HFF-Myc (cell line): ENCODE measurements around the gene CHERP.

Experiments
- DNase-seq: peaks from one replicate; pipeline ENCODE4 v3.0.0-alpha.2; 2011; ENCODE audit warnings: low read depth; ENCODE audit errors: extremely low read depth
- H3K4me3 ChIP-seq: replicated peaks from 2 replicates; pipeline ENCODE4 v1.5.1; 2011; ENCODE audit warnings: low read depth, mild to moderate bottlenecking, control low read depth, low read length
- TF ChIP-seq, protein P1 (sequence below): IDR thresholded peaks from 2 replicates; pipeline ENCODE4 v1.5.1; 2012; ENCODE audit warnings: mild to moderate bottlenecking, low read depth, low read length, control low read depth; ENCODE audit errors: missing control alignments

Gene CHERP

DNA sequence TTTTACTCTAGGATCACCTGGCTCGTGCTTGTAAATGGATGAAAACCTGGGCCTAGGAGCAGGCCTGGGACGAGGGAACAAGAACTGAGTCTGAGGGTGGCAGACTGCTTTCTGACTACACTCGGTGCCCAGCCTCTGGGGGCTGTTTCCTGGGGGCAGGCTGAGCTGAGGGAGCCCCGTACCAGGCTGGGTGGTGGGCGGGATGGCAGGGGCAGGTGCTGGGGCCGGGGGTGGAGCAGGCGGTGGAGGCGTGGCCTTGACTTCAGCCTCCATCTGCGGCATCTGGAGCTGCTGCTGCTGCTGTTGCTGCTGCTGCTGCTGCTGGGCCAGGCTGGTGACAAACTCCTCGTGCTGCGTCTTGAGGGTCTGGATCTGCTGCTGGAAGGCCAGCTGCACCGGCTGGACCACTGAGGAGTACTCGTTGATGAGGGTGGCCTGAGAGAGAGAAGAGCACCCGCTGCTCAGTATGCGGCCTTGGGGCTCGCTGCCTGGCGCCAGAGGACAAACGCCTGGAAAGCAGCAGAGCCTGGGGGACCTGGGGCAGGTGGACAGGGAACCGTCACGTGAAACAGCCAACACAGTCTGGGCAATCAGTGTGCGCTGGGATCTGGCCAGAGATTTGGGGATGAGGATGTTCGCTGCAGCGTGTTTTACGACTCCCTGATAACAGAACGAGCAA lies 12.6 kb downstream of the CHERP start:
- DNase-seq = no peak
- TF ChIP-seq, protein P1, sequence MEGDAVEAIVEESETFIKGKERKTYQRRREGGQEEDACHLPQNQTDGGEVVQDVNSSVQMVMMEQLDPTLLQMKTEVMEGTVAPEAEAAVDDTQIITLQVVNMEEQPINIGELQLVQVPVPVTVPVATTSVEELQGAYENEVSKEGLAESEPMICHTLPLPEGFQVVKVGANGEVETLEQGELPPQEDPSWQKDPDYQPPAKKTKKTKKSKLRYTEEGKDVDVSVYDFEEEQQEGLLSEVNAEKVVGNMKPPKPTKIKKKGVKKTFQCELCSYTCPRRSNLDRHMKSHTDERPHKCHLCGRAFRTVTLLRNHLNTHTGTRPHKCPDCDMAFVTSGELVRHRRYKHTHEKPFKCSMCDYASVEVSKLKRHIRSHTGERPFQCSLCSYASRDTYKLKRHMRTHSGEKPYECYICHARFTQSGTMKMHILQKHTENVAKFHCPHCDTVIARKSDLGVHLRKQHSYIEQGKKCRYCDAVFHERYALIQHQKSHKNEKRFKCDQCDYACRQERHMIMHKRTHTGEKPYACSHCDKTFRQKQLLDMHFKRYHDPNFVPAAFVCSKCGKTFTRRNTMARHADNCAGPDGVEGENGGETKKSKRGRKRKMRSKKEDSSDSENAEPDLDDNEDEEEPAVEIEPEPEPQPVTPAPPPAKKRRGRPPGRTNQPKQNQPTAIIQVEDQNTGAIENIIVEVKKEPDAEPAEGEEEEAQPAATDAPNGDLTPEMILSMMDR = no peak
- H3K4me3 ChIP-seq = no peak overlapping the region

DNA sequence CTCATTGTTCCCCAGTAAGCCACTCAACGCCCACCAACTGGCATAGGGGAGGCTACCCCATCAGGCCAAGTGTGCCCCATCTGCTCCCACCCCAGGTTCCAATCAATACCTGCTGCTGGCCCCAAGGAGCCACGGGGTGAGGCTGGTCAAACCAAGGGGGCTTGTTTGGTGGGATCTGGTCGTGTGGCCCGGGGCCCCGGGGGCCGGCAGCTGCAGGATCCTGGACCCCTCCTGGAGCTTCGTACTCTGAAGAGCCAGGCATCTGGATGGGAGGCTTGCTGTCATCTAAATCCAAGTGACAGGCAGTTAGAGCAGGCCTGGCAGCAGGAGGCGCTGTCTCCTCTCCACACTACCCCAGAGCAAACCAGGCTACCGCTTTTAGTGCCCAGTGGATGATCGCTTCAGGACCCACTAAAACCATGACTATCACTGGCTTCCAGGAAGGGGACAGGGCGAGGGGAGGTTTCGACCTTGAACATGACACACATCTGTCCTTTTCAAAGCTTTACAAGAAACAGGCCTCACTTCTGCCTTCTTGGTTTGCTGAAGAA lies 14.2 kb downstream of the CHERP start:
- TF ChIP-seq, protein P1 = peak; percentile 55
- no peak overlapping the region for H3K4me3 ChIP-seq
- no peak for DNase-seq

DNA sequence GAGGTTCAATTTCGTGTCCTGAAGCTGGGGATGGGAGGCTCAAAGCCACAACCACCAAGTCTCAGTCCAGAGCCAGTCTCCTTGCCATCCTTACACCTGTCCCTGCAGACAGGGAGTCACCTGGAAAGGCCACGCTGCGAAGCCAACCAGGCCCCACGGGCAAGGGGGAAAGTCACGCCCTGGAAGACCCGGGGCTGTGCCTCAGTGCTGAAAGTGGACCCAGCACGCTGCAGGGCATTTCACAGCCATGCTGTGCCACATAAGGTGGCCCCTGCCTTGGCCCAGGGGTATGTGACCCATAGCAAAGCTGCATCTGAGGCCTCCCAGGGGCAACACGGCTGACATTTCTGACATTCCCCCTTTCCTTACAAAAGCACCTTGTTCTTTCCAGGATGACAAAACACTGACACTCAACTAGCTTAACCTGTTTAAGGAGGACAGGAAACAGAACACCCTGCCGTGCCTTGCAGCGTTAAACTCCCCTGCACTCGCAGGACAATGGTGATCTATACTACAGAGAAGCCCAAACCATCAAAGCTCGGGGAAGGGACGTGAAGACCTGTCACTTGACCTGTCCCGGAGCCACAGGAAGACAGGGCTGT lies 14.8 kb downstream of the CHERP start:
- DNase-seq = no peak

DNA sequence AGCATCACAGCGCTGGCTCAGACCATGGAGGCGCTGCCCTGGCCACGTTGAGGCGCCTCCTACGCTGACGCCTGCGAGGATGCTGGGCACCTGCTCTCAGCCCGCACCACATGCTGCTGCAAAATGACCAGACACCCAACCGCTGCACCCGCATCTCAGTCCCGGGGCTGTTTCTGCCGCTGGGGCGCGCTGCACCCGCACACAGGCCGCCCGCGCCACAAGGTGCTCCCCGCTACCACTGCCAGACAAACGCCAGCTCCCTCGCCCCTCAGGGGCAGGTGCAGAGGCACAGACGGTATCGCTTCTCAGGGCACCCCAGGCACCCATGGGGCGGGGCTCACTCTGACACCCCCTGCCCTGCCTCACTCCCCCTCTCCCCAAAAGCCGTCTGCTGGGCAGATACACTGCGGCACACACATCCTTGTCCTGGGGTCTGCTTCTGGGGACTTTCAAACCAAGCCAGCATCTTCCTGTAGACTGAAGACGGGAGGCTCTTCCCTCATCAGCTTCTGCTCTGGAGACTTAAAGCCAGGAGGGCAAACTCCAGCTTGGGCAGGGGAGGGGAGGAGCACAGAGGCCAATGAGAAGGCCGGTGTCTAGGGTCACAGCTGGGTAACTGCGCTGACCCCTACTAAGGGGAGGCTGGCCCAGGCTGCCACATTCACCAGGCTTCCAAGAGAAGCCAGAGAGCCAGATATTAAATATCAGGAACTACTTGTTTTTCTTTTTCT lies 16.3 kb downstream of the CHERP start:
- TF ChIP-seq, protein P1 = no peak
- no peak overlapping the region for H3K4me3 ChIP-seq
- no peak for DNase-seq

More for the DNA sequence above, 14.8 kb downstream of the CHERP start:
- TF ChIP-seq, protein P1 = no peak
- H3K4me3 ChIP-seq = no peak overlapping the region

DNA sequence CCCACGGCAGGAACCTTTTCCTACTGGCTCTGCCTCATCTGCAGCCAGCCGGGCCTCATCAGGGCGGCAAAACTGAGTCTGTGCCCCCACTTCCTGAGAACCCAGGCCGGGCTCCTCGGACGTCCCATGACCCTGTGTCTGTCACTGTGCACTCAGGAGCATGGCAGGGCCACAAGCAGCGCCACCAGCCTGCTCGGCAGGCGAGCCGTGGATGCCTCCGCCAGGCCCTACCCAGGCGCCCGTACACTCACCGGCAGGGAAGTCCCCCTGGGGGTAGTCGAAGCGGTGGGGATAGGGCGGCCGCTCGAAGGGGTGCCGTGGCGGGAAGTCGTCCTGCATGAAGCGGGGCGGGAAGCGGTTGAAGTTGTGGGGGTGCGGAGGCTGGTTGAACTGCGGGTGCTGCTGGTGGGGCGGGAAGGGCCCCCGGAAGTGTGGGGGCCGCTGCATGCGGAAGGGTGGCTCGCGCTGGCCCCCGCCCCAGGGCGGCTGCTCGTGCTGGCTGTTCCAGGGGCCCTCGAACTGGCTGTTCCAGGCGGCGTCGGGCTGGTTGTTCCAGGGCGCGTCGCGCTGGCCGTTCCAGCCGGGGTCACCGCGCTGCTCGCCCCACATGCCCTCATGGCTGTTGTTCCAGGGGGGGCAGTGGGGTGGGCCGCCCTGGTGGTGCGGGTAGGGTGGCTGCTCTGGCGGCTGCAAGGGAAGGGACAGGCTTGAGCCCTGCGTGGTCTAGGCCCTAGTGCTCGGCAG lies 17.1 kb downstream of the CHERP start:
- TF ChIP-seq, protein P1 = no peak
- H3K4me3 ChIP-seq = no peak overlapping the region
- no peak for DNase-seq
